Stomach (tissue), 9 donors: ENCODE results near the gene TMEM107. TPM values are rescaled to one million over a fixed set of nuclear protein-coding genes. Genes with fewer than 3 reads are reported as not detected.

Experiments
- DNase-seq, 2 donors: peaks; one replicate each; pipeline versions ENCODE4 v3.0.0 to v3.0.0-alpha.2; 2013 to 2019
- H3K27ac ChIP-seq, 5 donors: fragments of 200-600 bp in 4 of 5; sonication (generic) in 4 of 5; one replicate each; pipeline ENCODE4 v1.5.1; 2013 to 2019; ENCODE audit warnings: mild to moderate bottlenecking in 1 of 5, moderate library complexity in 1 of 5
- H3K27me3 ChIP-seq, 3 donors: fragments of 200-600 bp; sonication (generic); one replicate each; pipeline ENCODE4 v1.5.1; 2017 to 2019; ENCODE audit warnings: mixed run types in 1 of 3
- H3K36me3 ChIP-seq, 4 donors: fragments of 200-600 bp; sonication (generic); 1 replicate in 3 of 4; 2 replicates in 1 of 4; pipeline ENCODE4 v1.5.1; 2016 to 2019
- H3K4me1 ChIP-seq, 4 donors: fragments of 200-600 bp; sonication (generic); one replicate each; pipeline ENCODE4 v1.5.1; 2016 to 2019
- H3K4me3 ChIP-seq, 4 donors: fragments of 200-600 bp; sonication (generic) in 3 of 4; one replicate each; pipeline ENCODE4 v1.5.1; 2016 to 2019; ENCODE audit warnings: mild to moderate bottlenecking in 1 of 4
- H3K9me3 ChIP-seq, 4 donors: fragments of 200-600 bp; sonication (generic); one replicate each; pipeline ENCODE4 v1.5.1; 2016 to 2019
- CTCF ChIP-seq, 7 experiments: fragments of 450-650 bp in 4 of 7; fragments of 200-600 bp in 3 of 7; sonication (generic) in 3 of 7; IDR thresholded peaks; one replicate each; pipeline ENCODE4 v1.5.1; 2016 to 2019; ENCODE audit warnings: antibody characterized with exemption in 7 of 7, control low read depth in 2 of 7, mild to moderate bottlenecking in 1 of 7
- EP300 ChIP-seq: sonication (generic); formaldehyde crosslinking; IDR thresholded peaks from one replicate; pipeline ENCODE4 v1.6.1; 2017; ENCODE audit warnings: antibody characterized with exemption
- POLR2A ChIP-seq, 4 donors: fragments of 450-650 bp; IDR thresholded peaks; one replicate each; pipeline ENCODE4 v1.6.1; 2016; ENCODE audit warnings: antibody characterized with exemption in 4 of 4, control low read depth in 2 of 4, mild to moderate bottlenecking in 1 of 4, moderate library complexity in 1 of 4
- POLR2AphosphoS5 ChIP-seq, 3 donors: sonication (generic); formaldehyde crosslinking; IDR thresholded peaks; one replicate each; pipeline ENCODE4 v1.6.1; 2016; ENCODE audit warnings: antibody characterized with exemption in 3 of 3
- WGBS, 5 donors: extraction: QIAGEN DNeasy Blood & Tissue Kit in 3 of 5; methylation state at CpG; one replicate each; pipeline versions ENCODE4 v1.1.5 to v1.1.7; 2013 to 2018; 5-methylcytosine and 5-hydroxymethylcytosine counted together
- intact Hi-C: fragments of 100-400 bp; cut with DNase I; formaldehyde crosslinking; loops from one replicate; pipeline ENCODE4 v1.15.1; 2023; ENCODE audit warnings: low total_unique reads
- polyA plus RNA-seq, 3 donors: library from polyadenylated mRNA; stranded (reverse); fragments of 200-250 nt; gene quantifications; one replicate each; pipeline ENCODE4 v1.2.3, GENCODE V29; 2013
- total RNA-seq, 5 donors: library from RNA; depleted of rRNA; stranded (reverse); fragments of >200 nt; gene quantifications; one replicate each; pipeline versions ENCODE4 v1.1.0 to v1.2.3, GENCODE V29; 2014 to 2016
- donor health status: healthy with polysubstance abuse.
- donor health status: Bipolar disorder and iron deficiency.
- donor health status: healthy.

Gene TMEM107
- total and polyA plus RNA-seq, 8 donors = 5.2 to 37.6 (median 9.4) TPM

- WGBS, 5 donors = 84 to 95% (median 90%) methylated on average over 7 of the region's 7 CpGs
- Histone ChIP-seq H3K9me3 (no peaks in the 10 kb centered on the region), H3K27ac (peak overlapping the region in 3 of 5 donors; percentile 86 to 100 (median 93)), H3K4me3 (no peak overlapping the region), H3K4me1 (peaks cover 22 to 65% (median 42%) of the 10 kb centered on the region in 4 donors), H3K27me3 (no peaks in the 10 kb centered on the region), H3K36me3 (peaks cover 66 to 68% (median 68%) of the 10 kb centered on the region in 4 donors)
- TF ChIP-seq CTCF (IDR thresholded peaks at IDR 0.05) (no peak), EP300 (no peak), POLR2AphosphoS5 (IDR thresholded peaks at IDR 0.05) (no peak), POLR2A (IDR thresholded peaks at IDR 0.05) (no peak)
- intact Hi-C loops = no loop called here
- DNase-seq = peak in 1 of 2 donors; percentile 25
Observed at GRCh38 chr17:8141045-8141444, 35.1 kb downstream of the TMEM107 start.

GRCh38 chr17:8140065-8141029 lies 35.8 kb downstream of the TMEM107 start:
- intact Hi-C loops = no loop called here
- H3K9me3 ChIP-seq = no peaks in the 10 kb centered on the region
- peak in 1 of 2 donors; percentile 40 for DNase-seq
- TF ChIP-seq POLR2AphosphoS5 (IDR thresholded peaks at IDR 0.05) = no peak
- no peak for TF ChIP-seq EP300
- no peak for TF ChIP-seq POLR2A (IDR thresholded peaks at IDR 0.05)
- no peak for TF ChIP-seq CTCF (IDR thresholded peaks at IDR 0.05)
- 71 to 83% (median 76%) methylated on average over 17 to 18 of the region's 18 CpGs for WGBS, 5 donors
- H3K4me1 ChIP-seq = peaks cover 22 to 60% (median 39%) of the 10 kb centered on the region in 4 donors
- H3K4me3 ChIP-seq = no peak overlapping the region
- no peaks in the 10 kb centered on the region for H3K27me3 ChIP-seq
- H3K36me3 ChIP-seq = peaks cover 59 to 61% (median 61%) of the 10 kb centered on the region in 4 donors
- peak overlapping the region; percentile 42 to 100 (median 86) for H3K27ac ChIP-seq

- peak; percentile 96 to 98 for DNase-seq
- Histone ChIP-seq H3K27ac (peak overlapping the region; percentile 85 to 100 (median 87)), H3K4me3 (peak overlapping the region; percentile 9 to 31 (median 18)), H3K27me3 (no peaks in the 10 kb centered on the region), H3K36me3 (peaks cover 44 to 46% (median 46%) of the 10 kb centered on the region in 4 donors), H3K9me3 (no peaks in the 10 kb centered on the region), H3K4me1 (peaks cover 22 to 60% (median 39%) of the 10 kb centered on the region in 4 donors)
- TF ChIP-seq POLR2AphosphoS5 (IDR thresholded peaks at IDR 0.05) (peak; percentile 74 to 93 (median 88)), EP300 (no peak), CTCF (IDR thresholded peaks at IDR 0.05) (peak in 5 of 7 experiments; percentile 68 to 93 (median 88))
- WGBS, 5 donors = 0 to 2% (median 1%) methylated on average over 45 to 46 of the region's 46 CpGs
- intact Hi-C loops = no loop called here
Observed at GRCh38 chr17:8138672-8139371, 37.4 kb downstream of the TMEM107 start.

GRCh38 chr17:8138374-8138671 lies 37.9 kb downstream of the TMEM107 start:
- no peak for DNase-seq
- WGBS, 5 donors = 0 to 2% (median 1%) methylated on average over 7 of the region's 7 CpGs
- intact Hi-C loops = no loop called here
- Histone ChIP-seq H3K4me1 (peaks cover 22 to 56% (median 39%) of the 10 kb centered on the region in 4 donors), H3K27me3 (no peaks in the 10 kb centered on the region), H3K4me3 (peak overlapping the region in 3 of 4 donors; percentile 9 to 31 (median 23)), H3K27ac (peak overlapping the region; percentile 85 to 100 (median 87)), H3K36me3 (peaks cover 39 to 41% (median 41%) of the 10 kb centered on the region in 4 donors), H3K9me3 (no peaks in the 10 kb centered on the region)
- TF ChIP-seq POLR2AphosphoS5 (IDR thresholded peaks at IDR 0.05) (no peak), CTCF (IDR thresholded peaks at IDR 0.05) (no peak), EP300 (no peak), POLR2A (IDR thresholded peaks at IDR 0.05) (no peak)
